ENCODE results near the gene KRT2. TPM values are rescaled to one million over a fixed set of nuclear protein-coding genes. Genes with fewer than 3 reads are reported as not detected.

Gene KRT2
- total and polyA plus RNA-seq, 4 donors = not detected

GRCh38 chr12:52698651-52699340 lies 46.8 kb upstream of the KRT2 start:
- Histone ChIP-seq H3K9me3 (ENCODE audit: control insufficient read depth in 4 of 4, low read length in 3 of 4) (no peaks in the 10 kb centered on the region), H3K27ac (ENCODE audit: low read depth in 1 of 2, low read length in 2 of 2) (no peak overlapping the region), H3K36me3 (ENCODE audit: control insufficient read depth in 4 of 4, insufficient read depth in 3 of 4, low read depth in 1 of 4, low read length in 3 of 4) (no peaks in the 10 kb centered on the region), H3K27me3 (ENCODE audit: control insufficient read depth in 4 of 4, insufficient read depth in 4 of 4, low read length in 3 of 4) (no peaks in the 10 kb centered on the region), H3K9ac (ENCODE audit: low read depth in 1 of 2, low read length in 2 of 2) (no peak overlapping the region), H3K4me1 (ENCODE audit: control insufficient read depth in 4 of 4, insufficient read depth in 4 of 4, low read length in 3 of 4) (no peaks in the 10 kb centered on the region), H3K4me3 (ENCODE audit: low read depth in 1 of 3, low read length in 3 of 3) (no peak overlapping the region)
- TF ChIP-seq FOXA2 (IDR thresholded peaks at IDR 0.05) (no peak), ATF3 (IDR thresholded peaks at IDR 0.05) (no peak), FOXA1 (IDR thresholded peaks at IDR 0.05) (no peak), NR2F2 (IDR thresholded peaks at IDR 0.05) (no peak), JUND (IDR thresholded peaks at IDR 0.05) (no peak), HNF4G (IDR thresholded peaks at IDR 0.05) (no peak), HNF4A (conservative IDR thresholded peaks at IDR 0.05) (no peak), EGR1 (IDR thresholded peaks at IDR 0.05; ENCODE audit: low read depth in 2 of 2) (no peak), GABPA (IDR thresholded peaks at IDR 0.05 in 1 of 2, conservative IDR thresholded peaks at IDR 0.05 in 1 of 2) (no peak), RXRA (IDR thresholded peaks at IDR 0.05) (no peak), CTCF (IDR thresholded peaks at IDR 0.05; ENCODE audit: low read depth, low read length, missing input control) (no peak), SP1 (IDR thresholded peaks at IDR 0.05) (no peak), RAD21 (IDR thresholded peaks at IDR 0.05) (no peak)
- WGBS = 43% methylated on average over 11 of the region's 11 CpGs
- no peak for DNase-seq (ENCODE audit: low spot score)

GRCh38 chr12:52697058-52697582 lies 45.1 kb upstream of the KRT2 start:
- no peaks in the 10 kb centered on the region for H3K9me3 ChIP-seq (ENCODE audit: control insufficient read depth in 4 of 4, low read length in 3 of 4)
- 65% methylated on average over 2 of the region's 2 CpGs for WGBS
- H3K27ac ChIP-seq (ENCODE audit: low read depth in 1 of 2, low read length in 2 of 2) = no peak overlapping the region
- no peak overlapping the region for H3K9ac ChIP-seq (ENCODE audit: low read depth in 1 of 2, low read length in 2 of 2)
- TF ChIP-seq RAD21 (IDR thresholded peaks at IDR 0.05) (no peak), TAF1 (conservative IDR thresholded peaks at IDR 0.05) (no peak), JUND (IDR thresholded peaks at IDR 0.05) (no peak), YY1 (IDR thresholded peaks at IDR 0.05) (no peak), ATF3 (IDR thresholded peaks at IDR 0.05) (no peak), FOXA2 (IDR thresholded peaks at IDR 0.05) (no peak), MAX (IDR thresholded peaks at IDR 0.05) (no peak)
- DNase-seq (ENCODE audit: low spot score) = no peak
- peaks cover 0 to 3% (median under 1%) of the 10 kb centered on the region in 4 donors for H3K27me3 ChIP-seq (ENCODE audit: control insufficient read depth in 4 of 4, insufficient read depth in 4 of 4, low read length in 3 of 4)
- no peaks in the 10 kb centered on the region for H3K4me1 ChIP-seq (ENCODE audit: control insufficient read depth in 4 of 4, insufficient read depth in 4 of 4, low read length in 3 of 4)
- H3K36me3 ChIP-seq (ENCODE audit: control insufficient read depth in 4 of 4, insufficient read depth in 3 of 4, low read depth in 1 of 4, low read length in 3 of 4) = no peaks in the 10 kb centered on the region
- H3K4me3 ChIP-seq (ENCODE audit: low read depth in 1 of 3, low read length in 3 of 3) = no peak overlapping the region

GRCh38 chr12:52696588-52696987 lies 44.6 kb upstream of the KRT2 start:
- no peak for DNase-seq (ENCODE audit: low spot score)
- Histone ChIP-seq H3K27ac (ENCODE audit: low read depth in 1 of 2, low read length in 2 of 2) (no peak overlapping the region), H3K9me3 (ENCODE audit: control insufficient read depth in 4 of 4, low read length in 3 of 4) (no peaks in the 10 kb centered on the region), H3K36me3 (ENCODE audit: control insufficient read depth in 4 of 4, insufficient read depth in 3 of 4, low read depth in 1 of 4, low read length in 3 of 4) (no peaks in the 10 kb centered on the region), H3K4me1 (ENCODE audit: control insufficient read depth in 4 of 4, insufficient read depth in 4 of 4, low read length in 3 of 4) (no peaks in the 10 kb centered on the region), H3K27me3 (ENCODE audit: control insufficient read depth in 4 of 4, insufficient read depth in 4 of 4, low read length in 3 of 4) (peaks cover 0 to 7% (median 1%) of the 10 kb centered on the region in 4 donors), H3K4me3 (ENCODE audit: low read depth in 1 of 3, low read length in 3 of 3) (no peak overlapping the region), H3K9ac (ENCODE audit: low read depth in 1 of 2, low read length in 2 of 2) (no peak overlapping the region)
- WGBS = 70% methylated on average over 3 of the region's 3 CpGs
- TF ChIP-seq JUND (IDR thresholded peaks at IDR 0.05) (no peak), MAX (IDR thresholded peaks at IDR 0.05) (no peak), FOXA2 (IDR thresholded peaks at IDR 0.05) (no peak), GABPA (IDR thresholded peaks at IDR 0.05 in 1 of 2, conservative IDR thresholded peaks at IDR 0.05 in 1 of 2) (no peak), HNF4A (conservative IDR thresholded peaks at IDR 0.05) (no peak), SP1 (IDR thresholded peaks at IDR 0.05) (no peak), RAD21 (IDR thresholded peaks at IDR 0.05) (no peak), REST (IDR thresholded peaks at IDR 0.05) (no peak), RXRA (IDR thresholded peaks at IDR 0.05) (no peak), FOXA1 (IDR thresholded peaks at IDR 0.05) (no peak), CTCF (IDR thresholded peaks at IDR 0.05; ENCODE audit: low read depth, low read length, missing input control) (no peak), EGR1 (IDR thresholded peaks at IDR 0.05; ENCODE audit: low read depth in 2 of 2) (no peak)

Data from liver (tissue), 9 donors.